Neutrophil (primary cell): ENCODE results near the gene MPPED1.

ENCODE experiments used
- H3K27ac ChIP-seq: fragments of 200-600 bp; sonication (generic); 2 replicates; pipeline ENCODE4 v1.5.1; 2016; ENCODE audit warnings: mild to moderate bottlenecking, moderate library complexity
- H3K27me3 ChIP-seq: fragments of 200-600 bp; sonication (generic); 2 replicates; pipeline ENCODE4 v1.6.0; 2016; ENCODE audit warnings: mild to moderate bottlenecking
- H3K36me3 ChIP-seq: fragments of 200-600 bp; sonication (generic); 2 replicates; pipeline ENCODE4 v1.5.1; 2017
- H3K4me1 ChIP-seq, 2 experiments: fragments of 200-600 bp in 1 of 2; sonication (generic) in 1 of 2; 1 replicate in 1 of 2; 2 replicates in 1 of 2; pipeline versions ENCODE4 v1.5.1 to v1.6.1; 2013 to 2016; ENCODE audit warnings: low read depth in 1 of 2, low read length in 1 of 2, mild to moderate bottlenecking in 1 of 2, moderate library complexity in 1 of 2; ENCODE audit not compliant: control insufficient read depth in 1 of 2, insufficient read depth in 1 of 2
- H3K4me3 ChIP-seq, 2 experiments: fragments of 200-600 bp in 1 of 2; sonication (generic) in 1 of 2; 1 replicate in 1 of 2; 2 replicates in 1 of 2; pipeline ENCODE4 v1.5.1; 2013 to 2016; ENCODE audit warnings: low read depth in 1 of 2, low read length in 1 of 2, mild to moderate bottlenecking in 1 of 2, moderate library complexity in 1 of 2
- H3K9me3 ChIP-seq: fragments of 200-600 bp; sonication (generic); 2 replicates; pipeline ENCODE4 v1.5.1; 2016
- TF ChIP-seq, protein P1 (sequence below): fragments of 200-600 bp; sonication (generic); IDR thresholded peaks from 2 replicates; pipeline ENCODE4 v1.5.1; 2016; ENCODE audit warnings: antibody characterized with exemption

MPPED1 gene, protein sequence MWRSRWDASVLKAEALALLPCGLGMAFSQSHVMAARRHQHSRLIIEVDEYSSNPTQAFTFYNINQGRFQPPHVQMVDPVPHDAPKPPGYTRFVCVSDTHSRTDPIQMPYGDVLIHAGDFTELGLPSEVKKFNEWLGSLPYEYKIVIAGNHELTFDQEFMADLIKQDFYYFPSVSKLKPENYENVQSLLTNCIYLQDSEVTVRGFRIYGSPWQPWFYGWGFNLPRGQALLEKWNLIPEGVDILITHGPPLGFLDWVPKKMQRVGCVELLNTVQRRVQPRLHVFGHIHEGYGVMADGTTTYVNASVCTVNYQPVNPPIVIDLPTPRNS

DNA sequence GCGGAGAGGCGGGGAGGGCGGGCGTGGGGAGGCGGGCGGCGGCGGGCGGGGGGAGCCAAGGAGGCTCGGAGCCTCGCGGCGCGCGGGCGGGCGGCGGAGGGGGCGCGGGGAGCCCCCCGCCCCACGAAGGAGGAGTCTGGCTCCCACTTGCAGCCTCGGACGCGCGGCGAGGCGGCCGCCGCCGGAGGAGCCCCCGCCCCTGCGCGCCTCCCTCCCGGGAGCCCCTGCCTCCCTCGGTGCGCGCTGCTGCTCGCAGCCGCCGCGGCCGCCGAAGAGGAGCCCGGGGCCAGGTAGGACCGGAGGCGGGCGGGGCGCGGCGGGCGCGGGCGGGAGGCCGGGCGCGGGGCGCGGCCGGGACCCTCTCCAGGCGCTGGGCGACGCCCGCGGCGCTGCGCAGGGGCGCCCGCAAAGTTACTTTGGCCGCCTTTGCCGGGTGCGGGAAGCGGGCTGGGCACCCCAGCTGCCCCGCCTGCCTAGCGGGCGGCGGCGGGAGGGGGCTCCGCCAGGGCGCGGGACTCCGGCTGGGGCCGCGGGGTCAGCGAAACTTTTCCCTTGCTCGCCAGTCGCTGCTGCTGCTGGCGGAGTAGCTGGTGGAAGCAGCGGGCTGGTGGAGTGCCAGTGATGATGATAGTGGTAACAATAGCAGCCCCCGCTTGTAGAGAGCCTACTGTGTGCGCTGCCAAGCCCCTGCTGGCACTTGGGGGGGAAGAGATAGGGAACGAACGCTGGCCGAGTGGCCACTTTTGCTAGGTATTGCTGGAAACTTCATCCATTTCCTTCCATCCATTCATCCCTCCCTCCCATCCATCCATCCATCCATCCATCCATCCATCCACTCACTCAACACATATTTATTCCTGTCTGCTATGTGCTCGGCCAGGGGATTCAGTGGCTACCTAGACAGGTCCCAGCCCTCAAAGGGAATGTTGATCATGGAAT lies at the start of gene MPPED1:
Gene MPPED1 (plus strand): TSS at position 146 of the 939 bp plus-strand sequence. CDS start 12,972 bp downstream, outside the sequence.
- TF ChIP-seq, protein P1, sequence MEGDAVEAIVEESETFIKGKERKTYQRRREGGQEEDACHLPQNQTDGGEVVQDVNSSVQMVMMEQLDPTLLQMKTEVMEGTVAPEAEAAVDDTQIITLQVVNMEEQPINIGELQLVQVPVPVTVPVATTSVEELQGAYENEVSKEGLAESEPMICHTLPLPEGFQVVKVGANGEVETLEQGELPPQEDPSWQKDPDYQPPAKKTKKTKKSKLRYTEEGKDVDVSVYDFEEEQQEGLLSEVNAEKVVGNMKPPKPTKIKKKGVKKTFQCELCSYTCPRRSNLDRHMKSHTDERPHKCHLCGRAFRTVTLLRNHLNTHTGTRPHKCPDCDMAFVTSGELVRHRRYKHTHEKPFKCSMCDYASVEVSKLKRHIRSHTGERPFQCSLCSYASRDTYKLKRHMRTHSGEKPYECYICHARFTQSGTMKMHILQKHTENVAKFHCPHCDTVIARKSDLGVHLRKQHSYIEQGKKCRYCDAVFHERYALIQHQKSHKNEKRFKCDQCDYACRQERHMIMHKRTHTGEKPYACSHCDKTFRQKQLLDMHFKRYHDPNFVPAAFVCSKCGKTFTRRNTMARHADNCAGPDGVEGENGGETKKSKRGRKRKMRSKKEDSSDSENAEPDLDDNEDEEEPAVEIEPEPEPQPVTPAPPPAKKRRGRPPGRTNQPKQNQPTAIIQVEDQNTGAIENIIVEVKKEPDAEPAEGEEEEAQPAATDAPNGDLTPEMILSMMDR, result no peak
- H3K9me3 ChIP-seq, result no peaks in the 10 kb centered on the region
- no peaks in the 10 kb centered on the region for H3K36me3 ChIP-seq
- no peak within 1 kb of the TSS for H3K27ac ChIP-seq
- peaks cover 88% of the 10 kb centered on the region for H3K27me3 ChIP-seq
- H3K4me3 ChIP-seq, result no peak within 1 kb of the TSS
- no peaks in the 10 kb centered on the region for H3K4me1 ChIP-seq

DNA sequence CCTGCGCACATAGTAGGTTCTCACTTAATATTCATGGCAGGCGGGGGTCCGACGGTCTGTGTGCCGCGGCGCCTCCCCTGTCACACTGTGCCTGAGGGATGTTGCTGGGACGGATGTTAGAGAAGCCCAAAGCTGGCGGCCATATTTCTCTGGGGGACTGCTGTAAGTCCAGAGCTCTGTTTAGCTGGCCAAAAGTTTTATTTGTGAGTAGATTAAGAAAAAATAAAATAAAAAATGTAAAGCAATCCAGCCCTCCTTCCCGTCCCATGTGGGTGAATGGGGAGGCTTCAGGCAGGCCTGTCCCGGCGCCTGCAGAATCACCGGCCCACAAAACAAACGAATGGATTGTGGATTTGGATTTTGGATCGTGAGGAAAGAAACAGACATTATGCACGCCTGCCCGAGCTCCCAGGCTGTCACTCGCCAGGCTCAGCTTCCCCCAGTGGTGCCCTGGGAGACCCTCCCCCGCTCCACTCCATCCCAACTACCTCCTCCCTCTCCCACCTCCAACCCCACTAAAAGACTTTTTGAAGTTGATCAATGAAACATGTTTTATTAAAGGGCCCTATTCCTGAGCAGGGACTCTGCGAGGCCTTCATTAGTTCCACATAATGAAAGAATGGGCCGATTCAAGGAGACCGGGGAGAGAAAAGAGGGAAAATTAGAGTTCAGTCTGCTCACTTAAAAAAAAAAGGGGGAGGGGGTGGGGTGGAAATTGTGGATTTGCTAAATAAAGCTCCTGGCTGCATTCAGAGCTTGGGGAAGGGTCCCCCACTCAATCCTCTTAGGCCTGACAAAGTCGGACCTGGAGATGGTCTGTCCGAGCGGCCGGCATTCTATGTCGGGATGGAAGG lies 48.3 kb upstream of the MPPED1 start:
- Histone ChIP-seq H3K27ac (no peak overlapping the region), H3K4me3 (no peak overlapping the region)
- TF ChIP-seq, protein P1, result no peak

DNA sequence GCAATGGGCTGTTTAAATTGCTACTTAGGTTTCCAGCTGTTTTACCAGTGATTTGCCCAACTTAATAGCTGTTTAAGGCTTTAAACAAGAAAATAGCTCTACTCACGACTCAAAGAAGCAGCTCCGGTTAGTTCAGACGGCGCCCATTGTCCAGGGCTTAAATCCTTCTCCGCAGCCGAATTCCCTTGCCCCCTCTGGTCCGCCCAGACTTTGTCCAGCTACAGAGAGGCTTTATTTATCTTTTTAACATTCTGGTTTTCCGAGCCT lies 47.7 kb upstream of the MPPED1 start:
- H3K4me3 ChIP-seq, result no peak overlapping the region
- TF ChIP-seq, protein P1, result no peak

More for the DNA sequence above, 48.3 kb upstream of the MPPED1 start:
- no peaks in the 10 kb centered on the region for H3K36me3 ChIP-seq
- no peaks in the 10 kb centered on the region for H3K4me1 ChIP-seq
- H3K9me3 ChIP-seq, result no peaks in the 10 kb centered on the region
- H3K27me3 ChIP-seq, result peaks cover 11% of the 10 kb centered on the region

DNA sequence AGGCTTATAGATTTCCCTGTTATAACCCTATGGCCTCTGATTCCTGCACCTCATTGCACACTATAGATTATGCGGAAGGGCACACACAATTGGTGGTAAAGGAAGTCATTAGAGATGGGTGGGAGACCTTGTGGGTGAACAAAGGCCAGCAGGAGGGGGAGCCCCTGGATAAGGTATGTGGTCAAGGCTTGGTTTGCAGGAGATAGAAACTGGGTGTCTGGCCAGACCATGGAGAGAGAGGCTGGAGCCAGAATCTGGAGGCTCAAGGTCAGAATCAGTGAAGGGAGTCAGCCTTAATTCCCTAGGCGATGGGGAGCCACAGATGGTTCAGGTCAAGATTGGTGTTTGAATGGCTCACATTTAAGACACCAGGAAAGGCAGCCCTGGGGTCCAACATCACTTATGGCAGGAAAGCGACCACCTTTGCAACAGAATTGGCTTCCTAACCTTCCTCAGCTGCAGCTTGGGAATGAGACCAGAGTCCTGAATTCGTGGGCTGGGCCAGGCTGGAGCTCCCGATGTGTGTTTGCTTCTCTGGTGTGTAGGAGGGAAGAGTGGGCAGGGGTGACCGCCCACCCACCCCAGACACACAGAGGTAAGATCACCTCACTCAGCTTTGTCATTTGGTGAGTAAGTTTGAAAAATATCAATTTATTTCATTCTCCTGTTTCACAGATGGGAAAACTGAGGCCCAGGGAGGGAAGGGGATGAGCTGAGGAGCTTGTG lies 45.9 kb upstream of the MPPED1 start:
- TF ChIP-seq, protein P1, result no peak
- Histone ChIP-seq H3K4me1 (no peaks in the 10 kb centered on the region), H3K27me3 (peaks cover 28% of the 10 kb centered on the region), H3K27ac (no peak overlapping the region), H3K9me3 (no peaks in the 10 kb centered on the region), H3K36me3 (no peaks in the 10 kb centered on the region), H3K4me3 (no peak overlapping the region)

More for the DNA sequence above, 47.7 kb upstream of the MPPED1 start:
- Histone ChIP-seq H3K27ac (no peak overlapping the region), H3K9me3 (no peaks in the 10 kb centered on the region), H3K4me1 (no peaks in the 10 kb centered on the region), H3K36me3 (no peaks in the 10 kb centered on the region), H3K27me3 (peaks cover 15% of the 10 kb centered on the region)

DNA sequence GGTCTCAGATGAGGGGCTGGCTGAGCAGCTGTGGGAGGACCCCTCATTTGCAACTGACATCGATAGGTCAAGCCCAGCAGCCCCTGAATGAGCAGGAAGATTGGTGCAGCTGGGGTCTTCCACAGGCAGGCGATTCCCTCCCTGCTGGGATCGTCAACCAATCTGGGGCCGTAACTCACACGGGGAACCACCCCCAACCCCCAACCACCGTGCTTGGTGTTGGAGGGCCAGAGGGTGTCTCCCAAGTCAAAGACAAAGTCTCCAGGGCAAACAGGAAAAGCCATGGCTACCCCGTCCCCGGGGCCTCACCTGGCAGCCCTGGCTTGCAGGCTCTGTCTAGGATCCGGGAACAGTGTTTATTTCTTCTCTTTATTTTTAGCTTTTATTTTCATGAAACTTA lies 41.8 kb upstream of the MPPED1 start:
- no peaks in the 10 kb centered on the region for H3K9me3 ChIP-seq
- no peak overlapping the region for H3K27ac ChIP-seq
- H3K4me1 ChIP-seq, result no peaks in the 10 kb centered on the region
- TF ChIP-seq, protein P1, result no peak
- no peaks in the 10 kb centered on the region for H3K36me3 ChIP-seq
- no peak overlapping the region for H3K4me3 ChIP-seq
- peaks cover 28% of the 10 kb centered on the region for H3K27me3 ChIP-seq
